K562 (cell line): Measurements from ENCODE around the gene ENDOU. TPM values are rescaled to one million over a fixed set of nuclear protein-coding genes. Genes with fewer than 3 reads are reported as not detected.

Source experiments
- ATF1 ChIP-seq, 2 experiments: fragments of 450-650 bp in 1 of 2; IDR thresholded peaks; 2 replicates each; pipeline ENCODE4 v1.6.1; 2016; ENCODE audit warnings: missing compliant biosample characterization in 1 of 2, missing genetic modification characterization in 1 of 2
- EHMT2 ChIP-seq: fragments of 450-650 bp; IDR thresholded peaks from 2 replicates; pipeline ENCODE4 v1.6.1; 2018; ENCODE audit warnings: antibody characterized with exemption
- ELF4 ChIP-seq: fragments of 450-650 bp; formaldehyde crosslinking; IDR thresholded peaks from 2 replicates; pipeline ENCODE4 v1.4.0; 2022; ENCODE audit warnings: missing genetic modification characterization
- ERF ChIP-seq: fragments of 450-650 bp; formaldehyde crosslinking; IDR thresholded peaks from 2 replicates; pipeline ENCODE4 v1.4.0; 2020; ENCODE audit warnings: mild to moderate bottlenecking, mixed read lengths
- HOXB6 ChIP-seq: fragments of 250-450 bp; sonication (Bioruptor Pico); IDR thresholded peaks from 2 replicates; pipeline ENCODE4 v1.5.1; 2022; ENCODE audit warnings: mild to moderate bottlenecking, borderline replicate concordance
- KAT7 ChIP-seq: sonication (generic); formaldehyde crosslinking; IDR thresholded peaks from 2 replicates; pipeline ENCODE4 v1.8.0; 2022; ENCODE audit warnings: missing genetic modification reagents, mild to moderate bottlenecking, borderline replicate concordance
- KLF6 ChIP-seq: fragments of 250-450 bp; sonication (Bioruptor Pico); IDR thresholded peaks from 2 replicates; pipeline ENCODE4 v1.4.0; 2020; ENCODE audit warnings: mild to moderate bottlenecking, moderate library complexity, borderline replicate concordance
- NR2F6 ChIP-seq: fragments of 450-650 bp; formaldehyde crosslinking; IDR thresholded peaks from 2 replicates; pipeline ENCODE4 v1.4.0; 2020; ENCODE audit warnings: mild to moderate bottlenecking
- PHB2 ChIP-seq: fragments of 450-650 bp; IDR thresholded peaks from 2 replicates; pipeline ENCODE4 v1.6.1; 2017; ENCODE audit warnings: low read depth
- ZNF184 ChIP-seq: sonication (generic); formaldehyde crosslinking; IDR thresholded peaks from 2 replicates; pipeline ENCODE4 v1.5.0; 2020; ENCODE audit warnings: missing genetic modification reagents
- ZNF23 ChIP-seq: fragments of 250-450 bp; sonication (Bioruptor Pico); IDR thresholded peaks from 2 replicates; pipeline ENCODE4 v1.4.0; 2020; ENCODE audit warnings: mild to moderate bottlenecking
- polyA plus RNA-seq, 8 experiments: library from polyadenylated mRNA; depleted of rRNA in 4 of 8; stranded (reverse) in 5 of 8; unstranded in 3 of 8; fragments of >200 nt; fragmentation: Nextera tagmentation in 2 of 8; fragmentation: Illumina TruSeq in 1 of 8; extraction: Ambion mirVana in 2 of 8; extraction: Trizol in 1 of 8; gene quantifications; 2 replicates each; pipeline versions ENCODE4 v1.2.1 to v1.2.3, GENCODE V29; 2011 to 2014; ENCODE audit warnings: inconsistent platforms in 1 of 8, missing spikeins in 1 of 8
- total RNA-seq, 7 experiments: library from RNA; depleted of rRNA in 6 of 7; stranded (reverse); fragments of >200 nt in 6 of 7; fragmentation: Illumina TruSeq in 2 of 7; extraction: Trizol in 2 of 7; gene quantifications; 2 replicates each; pipeline versions ENCODE4 v1.2.1 to v1.2.3, GENCODE V29; 2011 to 2021; ENCODE audit warnings: low replicate concordance in 1 of 7
- TF ChIP-seq, protein P1 (sequence below): sonication (generic); formaldehyde crosslinking; IDR thresholded peaks from 2 replicates; pipeline ENCODE4 v1.9.0; 2022; ENCODE audit warnings: mild to moderate bottlenecking, missing genetic modification reagents
- TF ChIP-seq, protein P2 (sequence below): sonication (generic); formaldehyde crosslinking; IDR thresholded peaks from 2 replicates; pipeline ENCODE4 v1.8.0; 2022; ENCODE audit warnings: missing genetic modification reagents, mild to moderate bottlenecking, moderate library complexity, borderline replicate concordance
- TF ChIP-seq, protein P3 (sequence below): fragments of 250-450 bp; sonication (Bioruptor Pico); IDR thresholded peaks from 2 replicates; pipeline ENCODE4 v1.4.0; 2020; ENCODE audit warnings: mild to moderate bottlenecking, moderate library complexity
- TF ChIP-seq, protein P4 (sequence below): fragments of 450-650 bp; formaldehyde crosslinking; IDR thresholded peaks from 2 replicates; pipeline ENCODE4 v1.4.0; 2020; ENCODE audit warnings: mild to moderate bottlenecking
- TF ChIP-seq, protein P5 (sequence below): fragments of 250-450 bp; sonication (Bioruptor Pico); IDR thresholded peaks from 2 replicates; pipeline ENCODE4 v1.4.0; 2020; ENCODE audit warnings: mild to moderate bottlenecking, moderate library complexity
- TF ChIP-seq, protein P6 (sequence below), 2 experiments: IDR thresholded peaks; 2 replicates each; pipeline ENCODE4 v1.6.1; 2012; ENCODE audit warnings: improper control_type of control experiment in 2 of 2, low read depth in 2 of 2, low read length in 2 of 2, borderline replicate concordance in 1 of 2

ENDOU gene
- total and polyA plus RNA-seq, 9 of the 15 experiments (the other 6 are each of a cell fraction or from before 2014, with no cell fraction given), result 0.03 TPM; not detected in 8

DNA sequence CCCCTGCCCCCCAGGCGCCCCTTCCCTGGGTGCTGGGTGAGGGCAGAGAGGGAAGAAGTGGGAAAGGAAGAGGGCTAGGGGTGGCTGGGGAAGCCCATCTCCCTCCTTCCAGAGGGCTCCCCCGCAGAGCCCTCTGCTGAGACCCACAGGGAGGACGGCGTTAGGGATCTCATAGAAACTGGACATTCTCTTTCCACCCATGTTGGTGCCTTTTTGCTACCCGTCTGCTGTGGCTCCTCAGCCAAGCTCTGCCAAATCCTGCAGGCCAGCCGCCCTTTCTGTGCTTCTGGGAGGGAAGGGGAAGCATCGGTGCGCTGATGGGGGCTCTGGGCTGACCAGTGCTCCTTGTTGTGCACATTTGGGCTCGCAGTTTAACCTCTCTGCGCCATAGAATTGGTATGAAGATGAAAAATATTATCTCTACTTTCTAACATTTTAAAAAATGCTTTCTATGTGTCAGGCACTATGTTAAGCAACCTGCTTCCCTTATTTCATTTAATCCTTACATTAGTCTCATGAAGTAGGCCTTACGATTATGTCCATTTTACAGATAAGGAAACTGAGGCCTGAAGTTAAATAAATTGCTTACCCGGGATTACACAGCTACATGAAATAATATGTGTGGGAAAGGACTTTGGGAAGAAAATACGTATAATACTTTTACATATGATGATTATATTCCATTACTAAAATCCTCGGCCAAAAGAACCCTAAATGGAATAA lies 48.7 kb upstream of the ENDOU start (continued):
- no peak for TF ChIP-seq EHMT2
- no peak for TF ChIP-seq ELF4 (CRISPR knock-in tag)
- TF ChIP-seq, protein P1, sequence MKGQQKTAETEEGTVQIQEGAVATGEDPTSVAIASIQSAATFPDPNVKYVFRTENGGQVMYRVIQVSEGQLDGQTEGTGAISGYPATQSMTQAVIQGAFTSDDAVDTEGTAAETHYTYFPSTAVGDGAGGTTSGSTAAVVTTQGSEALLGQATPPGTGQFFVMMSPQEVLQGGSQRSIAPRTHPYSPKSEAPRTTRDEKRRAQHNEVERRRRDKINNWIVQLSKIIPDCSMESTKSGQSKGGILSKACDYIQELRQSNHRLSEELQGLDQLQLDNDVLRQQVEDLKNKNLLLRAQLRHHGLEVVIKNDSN (CRISPR knock-in tag), result no peak
- TF ChIP-seq PHB2, result no peak
- no peak for TF ChIP-seq NR2F6 (CRISPR knock-in tag)
- TF ChIP-seq, protein P2, sequence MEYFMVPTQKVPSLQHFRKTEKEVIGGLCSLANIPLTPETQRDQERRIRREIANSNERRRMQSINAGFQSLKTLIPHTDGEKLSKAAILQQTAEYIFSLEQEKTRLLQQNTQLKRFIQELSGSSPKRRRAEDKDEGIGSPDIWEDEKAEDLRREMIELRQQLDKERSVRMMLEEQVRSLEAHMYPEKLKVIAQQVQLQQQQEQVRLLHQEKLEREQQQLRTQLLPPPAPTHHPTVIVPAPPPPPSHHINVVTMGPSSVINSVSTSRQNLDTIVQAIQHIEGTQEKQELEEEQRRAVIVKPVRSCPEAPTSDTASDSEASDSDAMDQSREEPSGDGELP, result no peak
- peak; percentile 16; the same call in 1 of the 2 replicates for TF ChIP-seq KAT7 (CRISPR knock-in tag)
- no peak for TF ChIP-seq ZNF23 (CRISPR knock-in tag)
- TF ChIP-seq ERF (CRISPR knock-in tag), result no peak
- TF ChIP-seq, protein P3, sequence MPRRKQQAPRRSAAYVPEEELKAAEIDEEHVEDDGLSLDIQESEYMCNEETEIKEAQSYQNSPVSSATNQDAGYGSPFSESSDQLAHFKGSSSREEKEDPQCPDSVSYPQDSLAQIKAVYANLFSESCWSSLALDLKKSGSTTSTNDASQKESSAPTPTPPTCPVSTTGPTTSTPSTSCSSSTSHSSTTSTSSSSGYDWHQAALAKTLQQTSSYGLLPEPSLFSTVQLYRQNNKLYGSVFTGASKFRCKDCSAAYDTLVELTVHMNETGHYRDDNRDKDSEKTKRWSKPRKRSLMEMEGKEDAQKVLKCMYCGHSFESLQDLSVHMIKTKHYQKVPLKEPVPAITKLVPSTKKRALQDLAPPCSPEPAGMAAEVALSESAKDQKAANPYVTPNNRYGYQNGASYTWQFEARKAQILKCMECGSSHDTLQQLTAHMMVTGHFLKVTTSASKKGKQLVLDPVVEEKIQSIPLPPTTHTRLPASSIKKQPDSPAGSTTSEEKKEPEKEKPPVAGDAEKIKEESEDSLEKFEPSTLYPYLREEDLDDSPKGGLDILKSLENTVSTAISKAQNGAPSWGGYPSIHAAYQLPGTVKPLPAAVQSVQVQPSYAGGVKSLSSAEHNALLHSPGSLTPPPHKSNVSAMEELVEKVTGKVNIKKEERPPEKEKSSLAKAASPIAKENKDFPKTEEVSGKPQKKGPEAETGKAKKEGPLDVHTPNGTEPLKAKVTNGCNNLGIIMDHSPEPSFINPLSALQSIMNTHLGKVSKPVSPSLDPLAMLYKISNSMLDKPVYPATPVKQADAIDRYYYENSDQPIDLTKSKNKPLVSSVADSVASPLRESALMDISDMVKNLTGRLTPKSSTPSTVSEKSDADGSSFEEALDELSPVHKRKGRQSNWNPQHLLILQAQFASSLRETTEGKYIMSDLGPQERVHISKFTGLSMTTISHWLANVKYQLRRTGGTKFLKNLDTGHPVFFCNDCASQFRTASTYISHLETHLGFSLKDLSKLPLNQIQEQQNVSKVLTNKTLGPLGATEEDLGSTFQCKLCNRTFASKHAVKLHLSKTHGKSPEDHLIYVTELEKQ (CRISPR knock-in tag), result no peak
- TF ChIP-seq HOXB6, result no peak
- TF ChIP-seq, protein P4, sequence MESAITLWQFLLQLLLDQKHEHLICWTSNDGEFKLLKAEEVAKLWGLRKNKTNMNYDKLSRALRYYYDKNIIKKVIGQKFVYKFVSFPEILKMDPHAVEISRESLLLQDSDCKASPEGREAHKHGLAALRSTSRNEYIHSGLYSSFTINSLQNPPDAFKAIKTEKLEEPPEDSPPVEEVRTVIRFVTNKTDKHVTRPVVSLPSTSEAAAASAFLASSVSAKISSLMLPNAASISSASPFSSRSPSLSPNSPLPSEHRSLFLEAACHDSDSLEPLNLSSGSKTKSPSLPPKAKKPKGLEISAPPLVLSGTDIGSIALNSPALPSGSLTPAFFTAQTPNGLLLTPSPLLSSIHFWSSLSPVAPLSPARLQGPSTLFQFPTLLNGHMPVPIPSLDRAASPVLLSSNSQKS (CRISPR knock-in tag), result no peak
- TF ChIP-seq, protein P5, sequence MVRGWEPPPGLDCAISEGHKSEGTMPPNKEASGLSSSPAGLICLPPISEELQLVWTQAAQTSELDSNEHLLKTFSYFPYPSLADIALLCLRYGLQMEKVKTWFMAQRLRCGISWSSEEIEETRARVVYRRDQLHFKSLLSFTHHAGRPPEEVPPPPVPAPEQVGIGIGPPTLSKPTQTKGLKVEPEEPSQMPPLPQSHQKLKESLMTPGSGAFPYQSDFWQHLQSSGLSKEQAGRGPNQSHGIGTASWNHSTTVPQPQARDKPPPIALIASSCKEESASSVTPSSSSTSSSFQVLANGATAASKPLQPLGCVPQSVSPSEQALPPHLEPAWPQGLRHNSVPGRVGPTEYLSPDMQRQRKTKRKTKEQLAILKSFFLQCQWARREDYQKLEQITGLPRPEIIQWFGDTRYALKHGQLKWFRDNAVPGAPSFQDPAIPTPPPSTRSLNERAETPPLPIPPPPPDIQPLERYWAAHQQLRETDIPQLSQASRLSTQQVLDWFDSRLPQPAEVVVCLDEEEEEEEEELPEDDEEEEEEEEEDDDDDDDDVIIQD (CRISPR knock-in tag), result no peak
- no peak for TF ChIP-seq ATF1 (CRISPR knock-in tag; IDR thresholded peaks at IDR 0.05)
- no peak for TF ChIP-seq ATF1 (tag; IDR thresholded peaks at IDR 0.05)
- TF ChIP-seq, protein P6, sequence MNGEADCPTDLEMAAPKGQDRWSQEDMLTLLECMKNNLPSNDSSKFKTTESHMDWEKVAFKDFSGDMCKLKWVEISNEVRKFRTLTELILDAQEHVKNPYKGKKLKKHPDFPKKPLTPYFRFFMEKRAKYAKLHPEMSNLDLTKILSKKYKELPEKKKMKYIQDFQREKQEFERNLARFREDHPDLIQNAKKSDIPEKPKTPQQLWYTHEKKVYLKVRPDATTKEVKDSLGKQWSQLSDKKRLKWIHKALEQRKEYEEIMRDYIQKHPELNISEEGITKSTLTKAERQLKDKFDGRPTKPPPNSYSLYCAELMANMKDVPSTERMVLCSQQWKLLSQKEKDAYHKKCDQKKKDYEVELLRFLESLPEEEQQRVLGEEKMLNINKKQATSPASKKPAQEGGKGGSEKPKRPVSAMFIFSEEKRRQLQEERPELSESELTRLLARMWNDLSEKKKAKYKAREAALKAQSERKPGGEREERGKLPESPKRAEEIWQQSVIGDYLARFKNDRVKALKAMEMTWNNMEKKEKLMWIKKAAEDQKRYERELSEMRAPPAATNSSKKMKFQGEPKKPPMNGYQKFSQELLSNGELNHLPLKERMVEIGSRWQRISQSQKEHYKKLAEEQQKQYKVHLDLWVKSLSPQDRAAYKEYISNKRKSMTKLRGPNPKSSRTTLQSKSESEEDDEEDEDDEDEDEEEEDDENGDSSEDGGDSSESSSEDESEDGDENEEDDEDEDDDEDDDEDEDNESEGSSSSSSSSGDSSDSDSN (IDR thresholded peaks at IDR 0.05; ENCODE audit: borderline replicate concordance in 1 of 2, low read depth in 2 of 2, low read length in 2 of 2), result peak; percentile 23 to 59; a peak in 1 of 4 replicates
- TF ChIP-seq ZNF184, result no peak
- TF ChIP-seq KLF6, result no peak
